ENCODE data around the gene PALD1. TPM values are rescaled to one million over a fixed set of nuclear protein-coding genes. Genes with fewer than 3 reads are reported as not detected.

PALD1 gene
- total RNA-seq, 1 experiment from 2014 or later = 33.1 TPM

- H2AFZ ChIP-seq (ENCODE audit: low read depth, low read length, poor library complexity, severe bottlenecking) = no peak overlapping the region
Observed at GRCh38 chr10:70479165-70479581, 606 bp downstream of the PALD1 start.

More at GRCh38 chr10:70479165-70479581, 606 bp downstream of the PALD1 start:
- no peaks in the 10 kb centered on the region for H4K20me1 ChIP-seq (ENCODE audit: insufficient read depth)
- intact Hi-C loops (cut with micrococcal nuclease) = loop anchor here (5.0 kb wide), 1 partner anchor 58 kb away; no protein-coding TSS in a partner anchor
- peak; percentile 27 for ATAC-seq
- peak overlapping the region; percentile 89 for H3K9ac ChIP-seq (ENCODE audit: low read length)
- RAD21 ChIA-PET (ENCODE audit: low non-redundant PET in 1 of 2, low total read pairs in 2 of 2, uncharacterized antibody in 2 of 2, unreplicated experiment in 2 of 2) = interaction anchor here in 1 of 2 experiments (1.3 kb wide), 1 partner anchor 18 kb away, joined by 4 read pairs; no protein-coding TSS in a partner anchor
- peak overlapping the region; percentile 80 to 97 for H3K4me3 ChIP-seq (replicated peaks in 1 of 2; ENCODE audit: low read depth in 1 of 2, low read length in 2 of 2)
- peaks cover 54% of the 10 kb centered on the region for H3K79me2 ChIP-seq (ENCODE audit: insufficient read depth, low read length)
- no TSS peak for BruUV-seq (replicated peaks)
- H3K27ac ChIP-seq (ENCODE audit: low read depth, low read length) = peak overlapping the region; percentile 95
- no peak for DNase-seq (ENCODE audit: low read depth, low spot score)
- H3K4me1 ChIP-seq (ENCODE audit: control insufficient read depth in 1 of 2, insufficient read depth in 2 of 2, low read length in 2 of 2) = peaks cover 26 to 59% of the 10 kb centered on the region in 2 experiments
- no peaks in the 10 kb centered on the region for H3K9me2 ChIP-seq (ENCODE audit: insufficient read depth)
- CTCF ChIA-PET = interaction anchor here (1.8 kb wide), 1 partner anchor 17 kb away, joined by 7 read pairs; no protein-coding TSS in a partner anchor
- no peaks in the 10 kb centered on the region for H3K9me3 ChIP-seq (ENCODE audit: control insufficient read depth in 1 of 2, insufficient read depth in 1 of 2, low read depth in 1 of 2, low read length in 2 of 2)
- H3K4me2 ChIP-seq (ENCODE audit: low read length) = peak overlapping the region; percentile 98
- no peaks in the 10 kb centered on the region for H3K27me3 ChIP-seq (ENCODE audit: insufficient read depth, low read length)
- POLR2A ChIA-PET = interaction anchor here (1.0 kb wide), 1 partner anchor 17 kb away, joined by 6 read pairs; no protein-coding TSS in a partner anchor
- peak in 2 of 3 experiments; percentile 2 to 30; a peak in 1 of 6 replicates for TF ChIP-seq CTCF (IDR thresholded peaks at IDR 0.05 in 2 of 3, conservative IDR thresholded peaks at IDR 0.05 in 1 of 3; ENCODE audit: borderline replicate concordance in 1 of 3, insufficient read depth in 1 of 3, low read depth in 2 of 3, low read length in 2 of 3)
- TF ChIP-seq SIN3A (IDR thresholded peaks at IDR 0.05; ENCODE audit: low read depth) = no peak
- TF ChIP-seq ZFX (IDR thresholded peaks at IDR 0.05) = 0 out of 2 replicates have a peak, but pooled peaks have one; percentile 32
- peaks cover 0 to 11% of the 10 kb centered on the region in 2 experiments; a peak in 1 of 4 replicates for H3K36me3 ChIP-seq (ENCODE audit: control insufficient read depth in 1 of 2, insufficient read depth in 2 of 2, low read length in 2 of 2)

Data from HCT116 (cell line).